Naive B cell (primary cell): ENCODE data around the gene STAT4. TPM values are rescaled to one million over a fixed set of nuclear protein-coding genes. Genes with fewer than 3 reads are reported as not detected.

Experiments used
- ATAC-seq, 2 donors: fragments of 150-1000 bp; cut with Tn5 transposase; 2 replicates each; pipeline ENCODE4 v1.10.0; 2021; ENCODE audit warnings: low read depth in 2 of 2, mild to moderate bottlenecking in 2 of 2, moderate library complexity in 2 of 2
- DNase-seq: peaks from one replicate; pipeline ENCODE4 v3.0.0; 2022
- H3K27ac Mint-ChIP-seq, 6 donors: one replicate each; pipeline ENCODE4 v1.8.0; 2020 to 2022; ENCODE audit warnings: mild to moderate bottlenecking in 6 of 6, mixed read lengths in 6 of 6, moderate library complexity in 5 of 6, inconsistent platforms in 2 of 6
- H3K27me3 Mint-ChIP-seq, 3 donors: one replicate each; pipeline ENCODE4 v1.8.0; 2021 to 2022; ENCODE audit warnings: mixed read lengths in 3 of 3, mild to moderate bottlenecking in 1 of 3
- H3K36me3 Mint-ChIP-seq, 2 donors: one replicate each; pipeline ENCODE4 v1.8.0; 2020 to 2022; ENCODE audit warnings: mixed read lengths in 2 of 2, inconsistent platforms in 1 of 2, mild to moderate bottlenecking in 1 of 2
- H3K4me1 Mint-ChIP-seq, 3 donors: one replicate each; pipeline ENCODE4 v1.8.0; 2020 to 2022; ENCODE audit warnings: mixed read lengths in 3 of 3, inconsistent platforms in 1 of 3, mild to moderate bottlenecking in 1 of 3, moderate library complexity in 1 of 3
- H3K4me3 Mint-ChIP-seq, 8 donors: one replicate each; pipeline ENCODE4 v1.8.0; 2020 to 2022; ENCODE audit warnings: mild to moderate bottlenecking in 8 of 8, mixed read lengths in 8 of 8, moderate library complexity in 8 of 8, inconsistent platforms in 2 of 8
- H3K9me3 Mint-ChIP-seq, 7 donors: one replicate each; pipeline ENCODE4 v1.8.0; 2020 to 2022; ENCODE audit warnings: mixed read lengths in 7 of 7, mild to moderate bottlenecking in 5 of 7, inconsistent platforms in 2 of 7, moderate library complexity in 1 of 7
- polyA plus RNA-seq, 6 donors: library from polyadenylated mRNA; unstranded; fragments of 300-500 nt; fragmentation: Illumina TruSeq; gene quantifications; one replicate each; pipeline ENCODE4 v1.2.3, GENCODE V29; 2021; ENCODE audit warnings: low read depth in 6 of 6

The STAT4 gene
- polyA plus RNA-seq, 6 donors from 2014 or later, result 0.19 to 2.3 (median 1.2) TPM

- ATAC-seq, result peak; percentile 67 to 77
- Mint-ChIP-seq H3K27me3 (peaks cover 2 to 5% (median 3%) of the 10 kb centered on the region in 3 donors), H3K9me3 (no peaks in the 10 kb centered on the region)
These were observed 98.7 kb downstream of the STAT4 start for GRCh38 chr2:191051825-191052778.

GRCh38 chr2:191051177-191051576, 99.6 kb downstream of the STAT4 start:
- H3K27me3 Mint-ChIP-seq, result peaks cover 0 to 12% (median 0%) of the 10 kb centered on the region in 3 donors
- H3K9me3 Mint-ChIP-seq, result no peaks in the 10 kb centered on the region
- H3K27ac Mint-ChIP-seq, result no peak overlapping the region
- no peaks in the 10 kb centered on the region for H3K36me3 Mint-ChIP-seq
- ATAC-seq (no peak), DNase-seq (no peak)
- no peaks in the 10 kb centered on the region for H3K4me1 Mint-ChIP-seq
- H3K4me3 Mint-ChIP-seq, result no peak overlapping the region

More at GRCh38 chr2:191051825-191052778, 98.7 kb downstream of the STAT4 start:
- H3K4me1 Mint-ChIP-seq, result peaks cover 0 to 2% (median 0%) of the 10 kb centered on the region in 3 donors
- peak; percentile 39 for DNase-seq
- H3K4me3 Mint-ChIP-seq, result no peak overlapping the region
- no peaks in the 10 kb centered on the region for H3K36me3 Mint-ChIP-seq
- no peak overlapping the region for H3K27ac Mint-ChIP-seq

GRCh38 chr2:191050640-191050987, 100.2 kb downstream of the STAT4 start:
- no peak overlapping the region for H3K4me3 Mint-ChIP-seq
- ATAC-seq (no peak), DNase-seq (no peak)
- no peaks in the 10 kb centered on the region for H3K4me1 Mint-ChIP-seq
- peak overlapping the region in 1 of 6 donors; percentile 75 for H3K27ac Mint-ChIP-seq
- no peaks in the 10 kb centered on the region for H3K9me3 Mint-ChIP-seq
- H3K27me3 Mint-ChIP-seq, result peaks cover 0 to 12% (median 0%) of the 10 kb centered on the region in 3 donors
- H3K36me3 Mint-ChIP-seq, result no peaks in the 10 kb centered on the region

- Mint-ChIP-seq H3K4me3 (no peak overlapping the region), H3K9me3 (no peaks in the 10 kb centered on the region), H3K4me1 (no peaks in the 10 kb centered on the region), H3K36me3 (no peaks in the 10 kb centered on the region), H3K27ac (peak overlapping the region in 1 of 6 donors; percentile 20), H3K27me3 (peaks cover 0 to 12% (median 0%) of the 10 kb centered on the region in 3 donors)
- ATAC-seq, result no peak
- DNase-seq, result no peak
These were observed 100.8 kb downstream of the STAT4 start for GRCh38 chr2:191049728-191050639.

GRCh38 chr2:191048073-191048472, 102.7 kb downstream of the STAT4 start:
- Mint-ChIP-seq H3K27ac (no peak overlapping the region), H3K4me1 (no peaks in the 10 kb centered on the region)
- no peak for ATAC-seq

GRCh38 chr2:191045141-191045540, 105.7 kb downstream of the STAT4 start:
- ATAC-seq, result no peak
- Mint-ChIP-seq H3K9me3 (peaks cover 0 to 10% (median 4%) of the 10 kb centered on the region in 7 donors), H3K4me1 (no peaks in the 10 kb centered on the region), H3K4me3 (no peak overlapping the region), H3K36me3 (no peaks in the 10 kb centered on the region), H3K27ac (no peak overlapping the region), H3K27me3 (peaks cover 4 to 19% (median 18%) of the 10 kb centered on the region in 3 donors)
- no peak for DNase-seq

More at GRCh38 chr2:191048073-191048472, 102.7 kb downstream of the STAT4 start:
- Mint-ChIP-seq H3K9me3 (peaks cover 0 to 9% (median 4%) of the 10 kb centered on the region in 7 donors), H3K4me3 (no peak overlapping the region), H3K27me3 (peaks cover 0 to 18% (median 9%) of the 10 kb centered on the region in 3 donors), H3K36me3 (no peaks in the 10 kb centered on the region)
- DNase-seq, result no peak

- no peak overlapping the region for H3K4me3 Mint-ChIP-seq
- DNase-seq (no peak), ATAC-seq (no peak)
- H3K4me1 Mint-ChIP-seq, result no peaks in the 10 kb centered on the region
- peaks cover 4 to 19% (median 18%) of the 10 kb centered on the region in 3 donors for H3K27me3 Mint-ChIP-seq
- no peak overlapping the region for H3K27ac Mint-ChIP-seq
- H3K9me3 Mint-ChIP-seq, result peaks cover 0 to 10% (median 4%) of the 10 kb centered on the region in 7 donors
- no peaks in the 10 kb centered on the region for H3K36me3 Mint-ChIP-seq
These were observed 107.4 kb downstream of the STAT4 start for GRCh38 chr2:191043438-191043837.

GRCh38 chr2:191041418-191042161, 109.2 kb downstream of the STAT4 start:
- H3K27ac Mint-ChIP-seq, result no peak overlapping the region
- H3K4me1 Mint-ChIP-seq, result no peaks in the 10 kb centered on the region
- DNase-seq (no peak), ATAC-seq (no peak)
- H3K9me3 Mint-ChIP-seq, result peaks cover 0 to 10% (median 4%) of the 10 kb centered on the region in 7 donors
- H3K36me3 Mint-ChIP-seq, result no peaks in the 10 kb centered on the region
- no peak overlapping the region for H3K4me3 Mint-ChIP-seq
- peaks cover 4 to 19% (median 10%) of the 10 kb centered on the region in 3 donors for H3K27me3 Mint-ChIP-seq

GRCh38 chr2:191039616-191040015, 111.2 kb downstream of the STAT4 start:
- no peak overlapping the region for H3K27ac Mint-ChIP-seq
- H3K4me1 Mint-ChIP-seq, result no peaks in the 10 kb centered on the region
- H3K27me3 Mint-ChIP-seq, result peaks cover 4 to 17% (median 6%) of the 10 kb centered on the region in 3 donors
- no peaks in the 10 kb centered on the region for H3K36me3 Mint-ChIP-seq
- no peak overlapping the region for H3K4me3 Mint-ChIP-seq
- peaks cover 0 to 10% (median 4%) of the 10 kb centered on the region in 7 donors for H3K9me3 Mint-ChIP-seq
- ATAC-seq (no peak), DNase-seq (no peak)

GRCh38 chr2:191038741-191039140, 112.1 kb downstream of the STAT4 start:
- ATAC-seq, result no peak
- Mint-ChIP-seq H3K4me3 (no peak overlapping the region), H3K27ac (no peak overlapping the region)

GRCh38 chr2:191038241-191038725, 112.5 kb downstream of the STAT4 start:
- no peaks in the 10 kb centered on the region for H3K4me1 Mint-ChIP-seq
- peaks cover 0 to 10% (median 4%) of the 10 kb centered on the region in 3 donors for H3K27me3 Mint-ChIP-seq
- DNase-seq (no peak), ATAC-seq (no peak)
- no peaks in the 10 kb centered on the region for H3K36me3 Mint-ChIP-seq
- peaks cover 0 to 3% (median 0%) of the 10 kb centered on the region in 7 donors for H3K9me3 Mint-ChIP-seq
- no peak overlapping the region for H3K27ac Mint-ChIP-seq
- H3K4me3 Mint-ChIP-seq, result no peak overlapping the region

More at GRCh38 chr2:191038741-191039140, 112.1 kb downstream of the STAT4 start:
- no peaks in the 10 kb centered on the region for H3K4me1 Mint-ChIP-seq
- H3K9me3 Mint-ChIP-seq, result peaks cover 0 to 3% (median 0%) of the 10 kb centered on the region in 7 donors
- H3K36me3 Mint-ChIP-seq, result no peaks in the 10 kb centered on the region
- H3K27me3 Mint-ChIP-seq, result peaks cover 0 to 10% (median 4%) of the 10 kb centered on the region in 3 donors
- DNase-seq, result no peak

GRCh38 chr2:191037351-191037750, 113.4 kb downstream of the STAT4 start:
- no peak for ATAC-seq
- H3K4me3 Mint-ChIP-seq, result no peak overlapping the region

More at GRCh38 chr2:191037351-191037750, 113.4 kb downstream of the STAT4 start:
- no peak for DNase-seq
- Mint-ChIP-seq H3K9me3 (no peaks in the 10 kb centered on the region), H3K4me1 (no peaks in the 10 kb centered on the region), H3K36me3 (no peaks in the 10 kb centered on the region), H3K27ac (no peak overlapping the region), H3K27me3 (peaks cover 0 to 10% (median 4%) of the 10 kb centered on the region in 3 donors)
